H1 (cell line): ENCODE measurements around the gene COL10A1. TPM values are rescaled to one million over a fixed set of nuclear protein-coding genes. Genes with fewer than 3 reads are reported as not detected.

Experiments
- CTCF ChIA-PET: fragments of 300-600 bp; sonication (Branson Sonifier 250); formaldehyde crosslinking; loops from one replicate; lab custom pipeline; 2021; ENCODE audit not compliant: partially characterized antibody; lab: Charles Lee
- POLR2A ChIA-PET: fragments of 300-600 bp; sonication (Branson Sonifier 250); formaldehyde crosslinking; loops from one replicate; lab custom pipeline; 2021; ENCODE audit warnings: inconsistent platforms; ENCODE audit not compliant: partially characterized antibody; lab: Charles Lee
- DNase-seq, 2 experiments: peaks; one replicate each; pipeline versions ENCODE4 v3.0.0 to v3.0.0-alpha.2; 2010 to 2022; ENCODE audit warnings: low spot score in 2 of 2, low read depth in 1 of 2, mixed read lengths in 1 of 2
- FAIRE-seq: peaks from 2 replicates; lab custom pipeline; 2011; peaks lifted over from hg19 to GRCh38; lab: Jason Lieb, UNC
- H2AFZ ChIP-seq: 2 replicates; pipeline ENCODE4 v1.8.1; 2012; ENCODE audit warnings: low read length, inconsistent platforms
- H2AK5ac ChIP-seq: 2 replicates; pipeline ENCODE4 v1.6.1; 2013; ENCODE audit warnings: low read depth, low read length
- H2BK120ac ChIP-seq: replicated peaks from 2 replicates; pipeline ENCODE3; 2013; ENCODE audit warnings: low read depth, low read length, inconsistent platforms
- H2BK12ac ChIP-seq: 2 replicates; pipeline ENCODE4 v1.6.1; 2013; ENCODE audit warnings: low read depth, low read length
- H2BK15ac ChIP-seq: 2 replicates; pipeline ENCODE4 v1.6.1; 2013; ENCODE audit warnings: low read length
- H2BK20ac ChIP-seq: 2 replicates; pipeline ENCODE4 v1.6.1; 2013; ENCODE audit warnings: low read length
- H2BK5ac ChIP-seq: 2 replicates; pipeline ENCODE4 v1.6.1; 2013; ENCODE audit warnings: low read depth, low read length
- H3K14ac ChIP-seq: 2 replicates; pipeline ENCODE4 v1.6.1; 2013; ENCODE audit warnings: inconsistent platforms; ENCODE audit not compliant: insufficient read length
- H3K18ac ChIP-seq: 2 replicates; pipeline ENCODE4 v1.6.1; 2013; ENCODE audit warnings: low read length; ENCODE audit errors: extremely low read depth
- H3K23ac ChIP-seq: 2 replicates; pipeline ENCODE4 v1.6.1; 2013; ENCODE audit warnings: inconsistent platforms; ENCODE audit not compliant: insufficient read length
- H3K23me2 ChIP-seq: 2 replicates; pipeline ENCODE4 v1.6.1; 2013; ENCODE audit warnings: low read depth, low read length
- H3K27ac ChIP-seq: 2 replicates; pipeline ENCODE4 v1.6.1; 2011; ENCODE audit warnings: low read depth, low read length, inconsistent platforms
- H3K27me3 ChIP-seq, 4 experiments: replicated peaks in 1 of 4; 1 replicate in 1 of 4; 2 replicates in 3 of 4; pipeline versions ENCODE4 v1.6.1 to v1.8.1; 2011 to 2013; ENCODE audit warnings: low read length in 3 of 4, mild to moderate bottlenecking in 3 of 4, inconsistent platforms in 2 of 4, mixed read lengths in 2 of 4, moderate library complexity in 1 of 4; ENCODE audit not compliant: control insufficient read depth in 3 of 4, insufficient read depth in 3 of 4; ENCODE audit errors: extremely low read depth in 1 of 4
- H3K36me3 ChIP-seq, 4 experiments: 2 replicates each; pipeline versions ENCODE4 v1.6.1 to v1.8.1; 2011 to 2013; ENCODE audit warnings: mild to moderate bottlenecking in 4 of 4, low read length in 3 of 4, moderate library complexity in 2 of 4, control low read depth in 1 of 4, inconsistent platforms in 1 of 4; ENCODE audit not compliant: insufficient read depth in 4 of 4, control insufficient read depth in 2 of 4
- H3K4ac ChIP-seq: replicated peaks from 2 replicates; pipeline ENCODE3; 2013; ENCODE audit warnings: low read length, low read depth, mixed read lengths, inconsistent platforms; ENCODE audit not compliant: insufficient read length
- H3K4me1 ChIP-seq, 4 experiments: replicated peaks in 1 of 4; 1 replicate in 1 of 4; 2 replicates in 3 of 4; pipeline versions ENCODE4 v1.6.1 to v1.8.1; 2011 to 2013; ENCODE audit warnings: low read length in 3 of 4, inconsistent platforms in 2 of 4, mixed read lengths in 1 of 4; ENCODE audit not compliant: insufficient read depth in 4 of 4, control insufficient read depth in 3 of 4
- H3K4me2 ChIP-seq, 2 experiments: 2 replicates each; pipeline versions ENCODE4 v1.6.1 to v1.8.1; 2011 to 2013; ENCODE audit warnings: low read depth in 2 of 2, low read length in 2 of 2, control low read depth in 1 of 2, inconsistent platforms in 1 of 2, mild to moderate bottlenecking in 1 of 2; ENCODE audit not compliant: insufficient read depth in 1 of 2
- H3K4me3 ChIP-seq, 4 experiments: fragments of 200-600, 300-600 bp in 1 of 4; sonication (generic), shearing (Covaris generic), sonication (Bioruptor Twin) in 1 of 4; 2 replicates each; pipeline versions ENCODE4 v1.5.1 to v1.8.1; 2011 to 2016; ENCODE audit warnings: low read length in 4 of 4, low read depth in 3 of 4, control low read depth in 2 of 4, inconsistent platforms in 2 of 4, mild to moderate bottlenecking in 2 of 4, mixed read lengths in 1 of 4, moderate library complexity in 1 of 4; ENCODE audit not compliant: insufficient read depth in 2 of 4; ENCODE audit errors: extremely low read depth in 1 of 4
- H3K56ac ChIP-seq: replicated peaks from 2 replicates; pipeline ENCODE3; 2013; ENCODE audit warnings: low read depth, mild to moderate bottlenecking, mixed read lengths, low read length, inconsistent platforms; ENCODE audit not compliant: insufficient read length
- H3K79me1 ChIP-seq: 2 replicates; pipeline ENCODE4 v1.6.1; 2013; ENCODE audit warnings: low read depth, low read length, control low read depth
- H3K79me2 ChIP-seq, 2 experiments: 2 replicates each; pipeline versions ENCODE4 v1.6.1 to v1.8.1; 2012 to 2013; ENCODE audit warnings: low read length in 2 of 2, mild to moderate bottlenecking in 2 of 2, inconsistent platforms in 1 of 2; ENCODE audit not compliant: insufficient read depth in 2 of 2, control insufficient read depth in 1 of 2
- H3K9ac ChIP-seq, 4 experiments: replicated peaks in 1 of 4; 1 replicate in 1 of 4; 2 replicates in 3 of 4; pipeline versions ENCODE4 v1.6.1 to v1.8.1; 2011 to 2013; ENCODE audit warnings: low read depth in 3 of 4, low read length in 3 of 4, control low read depth in 2 of 4, mild to moderate bottlenecking in 2 of 4, moderate library complexity in 2 of 4, inconsistent platforms in 1 of 4; ENCODE audit errors: extremely low read depth in 1 of 4
- H3K9me3 ChIP-seq, 2 experiments: 2 replicates each; pipeline versions ENCODE4 v1.6.1 to v1.8.1; 2012 to 2013; ENCODE audit warnings: mild to moderate bottlenecking in 2 of 2, moderate library complexity in 2 of 2, control low read depth in 1 of 2, inconsistent platforms in 1 of 2, low read depth in 1 of 2, low read length in 1 of 2, mixed read lengths in 1 of 2; ENCODE audit not compliant: insufficient read depth in 2 of 2
- H4K20me1 ChIP-seq, 2 experiments: replicated peaks in 1 of 2; 2 replicates each; pipeline versions ENCODE3 to v1.8.1; 2011 to 2013; ENCODE audit warnings: inconsistent platforms in 2 of 2, low read length in 2 of 2, mild to moderate bottlenecking in 1 of 2; ENCODE audit not compliant: insufficient read depth in 2 of 2, control insufficient read depth in 1 of 2
- H4K5ac ChIP-seq: 2 replicates; pipeline ENCODE4 v1.6.1; 2013; ENCODE audit warnings: low read length, low read depth, mixed read lengths, inconsistent platforms; ENCODE audit not compliant: insufficient read length
- H4K8ac ChIP-seq: 2 replicates; pipeline ENCODE4 v1.8.0; 2013; ENCODE audit warnings: mild to moderate bottlenecking, moderate library complexity, low read length, inconsistent platforms; ENCODE audit not compliant: insufficient read depth; ENCODE audit errors: extremely low read depth
- H4K91ac ChIP-seq: replicated peaks from 2 replicates; pipeline ENCODE3; 2013; ENCODE audit warnings: low read length, mixed read lengths, inconsistent platforms; ENCODE audit not compliant: insufficient read length
- ASH2L ChIP-seq: fragments of 200-600, 300-600 bp; sonication (generic); IDR thresholded peaks from one replicate; pipeline ENCODE4 v1.7.1; 2017; ENCODE audit warnings: low read length
- BACH1 ChIP-seq: IDR thresholded peaks from 2 replicates; pipeline ENCODE4 v1.6.1; 2012; ENCODE audit warnings: low read length, improper control_type of control experiment
- CEBPB ChIP-seq: IDR thresholded peaks from 2 replicates; pipeline ENCODE4 v1.6.1; 2012; ENCODE audit warnings: low read depth, low read length
- CREB1 ChIP-seq: IDR thresholded peaks from 2 replicates; pipeline ENCODE4 v1.6.1; 2012; ENCODE audit warnings: inconsistent platforms
- EP300 ChIP-seq, 2 experiments: IDR thresholded peaks; 1 replicate in 1 of 2; 2 replicates in 1 of 2; pipeline ENCODE4 v1.6.1; 2011 to 2012; ENCODE audit warnings: low read depth in 2 of 2, low read length in 2 of 2, mild to moderate bottlenecking in 2 of 2, borderline replicate concordance in 1 of 2, inconsistent platforms in 1 of 2, moderate library complexity in 1 of 2
- EZH2 ChIP-seq: fragments of 200-600 bp; sonication (generic); IDR thresholded peaks from 2 replicates; pipeline ENCODE4 v1.7.1; 2012; ENCODE audit warnings: low read depth, mild to moderate bottlenecking, moderate library complexity, low read length, inconsistent platforms; ENCODE audit not compliant: severe bottlenecking
- POLR2AphosphoS5 ChIP-seq: IDR thresholded peaks from 2 replicates; pipeline ENCODE4 v1.6.1; 2011; ENCODE audit warnings: low read depth, low read length
- RFX5 ChIP-seq: IDR thresholded peaks from 2 replicates; pipeline ENCODE4 v1.6.1; 2011; ENCODE audit warnings: low read depth, low read length, improper control_type of control experiment, borderline replicate concordance
- RNF2 ChIP-seq: fragments of 200-900, 300-1000 bp; sonication (generic); IDR thresholded peaks from 2 replicates; pipeline ENCODE4 v1.7.1; 2016; ENCODE audit warnings: borderline replicate concordance, low read depth, mild to moderate bottlenecking, antibody characterized with exemption, low read length; ENCODE audit not compliant: poor library complexity, severe bottlenecking; ENCODE audit errors: missing control alignments
- SRF ChIP-seq: IDR thresholded peaks from 2 replicates; pipeline ENCODE4 v1.6.1; 2011; ENCODE audit warnings: mild to moderate bottlenecking, low read depth, low read length, moderate library complexity
- TAF7 ChIP-seq: optimal IDR thresholded peaks from 2 replicates; pipeline ENCODE3; 2011; ENCODE audit warnings: low read depth, mild to moderate bottlenecking, inconsistent platforms, low read length, moderate library complexity, borderline replicate concordance
- TCF12 ChIP-seq: IDR thresholded peaks from 2 replicates; pipeline ENCODE4 v1.6.1; 2011; ENCODE audit warnings: low read depth, mild to moderate bottlenecking, low read length
- ZNF274 ChIP-seq: IDR thresholded peaks from 2 replicates; pipeline ENCODE4 v1.7.0; 2012; ENCODE audit warnings: low read length, borderline replicate concordance; ENCODE audit errors: extremely low read depth
- WGBS, 2 experiments: shearing (Covaris generic) in 1 of 2; methylation state at CpG; one replicate each; pipeline versions ENCODE4 v1.1.6 to v1.1.7; 2013 to 2015; ENCODE audit warnings: low lambda C conversion rate in 2 of 2, mixed read lengths in 2 of 2, inconsistent platforms in 1 of 2, low coverage in 1 of 2, missing lambda C conversion rate in 1 of 2; ENCODE audit not compliant: insufficient replicate concordance in 2 of 2, insufficient coverage in 1 of 2, insufficient read length in 1 of 2; ENCODE audit errors: extremely low coverage in 1 of 2, missing lambda C conversion rate in 1 of 2; 5-methylcytosine and 5-hydroxymethylcytosine counted together
- polyA plus RNA-seq, 7 experiments: library from polyadenylated mRNA; depleted of rRNA in 3 of 7; stranded (reverse) in 5 of 7; unstranded in 2 of 7; fragments of >200 nt in 5 of 7; fragments of 200-250 nt in 2 of 7; gene quantifications; 1 replicate in 5 of 7; 2 replicates in 1 of 7; 4 replicates in 1 of 7; pipeline versions ENCODE4 v1.2.1 to v1.2.3, GENCODE V29; 2011 to 2013; ENCODE audit warnings: missing spikeins in 2 of 7, mixed read lengths in 2 of 7
- total RNA-seq: library from RNA; stranded (reverse); fragmentation: NEBNext Ultra II Directional; extraction: Animal tissue kit (Norgen Biotek cat#: 25700); gene quantifications from 2 replicates; pipeline ENCODE4 v1.2.1, GENCODE V29; 2021
- TF ChIP-seq, protein P1 (sequence below): IDR thresholded peaks from 2 replicates; pipeline ENCODE4 v1.6.1; 2011; ENCODE audit warnings: low read depth, mild to moderate bottlenecking, low read length; ENCODE audit not compliant: insufficient read depth

COL10A1 gene
- total and polyA plus RNA-seq, 2 of the 8 experiments (the other 6 are each of a cell fraction or from before 2014, with no cell fraction given) = not detected

DNA sequence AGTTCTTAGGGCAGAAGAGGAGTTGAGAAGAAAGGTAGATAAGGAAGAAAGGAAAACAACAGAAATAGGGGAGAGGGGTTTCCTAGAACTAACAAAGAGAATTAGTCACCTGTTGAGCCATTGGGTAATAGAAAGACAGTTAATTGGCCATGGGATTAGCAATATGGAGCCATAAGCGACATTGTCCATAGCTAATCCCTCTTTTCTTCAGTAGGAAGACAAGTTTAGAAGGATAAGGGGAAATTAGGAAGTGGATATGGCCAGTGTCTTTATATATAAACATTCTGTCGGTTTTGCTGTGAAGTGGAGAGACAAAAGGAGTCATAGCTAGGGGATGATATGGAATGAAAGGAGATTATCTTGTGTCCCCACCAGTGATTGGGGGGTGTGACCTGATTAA, 43.9 kb upstream of the COL10A1 start:
- no peak overlapping the region for H4K91ac ChIP-seq
- H3K23ac ChIP-seq = no peak overlapping the region
- no peak overlapping the region for H3K9ac ChIP-seq
- H3K36me3 ChIP-seq = 0 out of 8 replicates have a peak, but pooled peaks cover 0 to 4% (median 0%) of the 10 kb centered on the region in 4 experiments
- WGBS, 2 experiments = 92% methylated on average over 2 of the region's 2 CpGs; no CpG with 5 or more reads in 1 of the 2 experiments
- H3K27me3 ChIP-seq = no peaks in the 10 kb centered on the region
- H3K4ac ChIP-seq = no peak overlapping the region
- no peak overlapping the region for H3K18ac ChIP-seq
- no peak overlapping the region for H2BK15ac ChIP-seq
- no peak overlapping the region for H3K4me2 ChIP-seq
- no peaks in the 10 kb centered on the region for H3K4me1 ChIP-seq
- no peak overlapping the region for H3K4me3 ChIP-seq
- CTCF ChIA-PET = interaction anchor here (0.8 to 1.1 kb wide), 2 partner anchors 56 to 159 kb away, joined by 3 to 4 read pairs; no protein-coding TSS in a partner anchor
- H3K27ac ChIP-seq = no peak overlapping the region
- H2BK20ac ChIP-seq = no peak overlapping the region
- no peak overlapping the region for H2BK120ac ChIP-seq
- no peaks in the 10 kb centered on the region for H4K20me1 ChIP-seq
- POLR2A ChIA-PET = no interaction called here
- no peak overlapping the region for H4K8ac ChIP-seq
- H3K56ac ChIP-seq = no peak overlapping the region
- no peak overlapping the region for H2AK5ac ChIP-seq
- no peak overlapping the region for H2BK12ac ChIP-seq
- no peak overlapping the region for H3K14ac ChIP-seq
- DNase-seq (no peak), FAIRE-seq (no peak)
- H3K9me3 ChIP-seq = no peaks in the 10 kb centered on the region; a peak in 1 of 4 replicates
- no peaks in the 10 kb centered on the region for H3K79me2 ChIP-seq
- H4K5ac ChIP-seq = no peak overlapping the region
- H2BK5ac ChIP-seq = no peak overlapping the region
- H2AFZ ChIP-seq = no peak overlapping the region
- no peaks in the 10 kb centered on the region for H3K23me2 ChIP-seq
- no peaks in the 10 kb centered on the region for H3K79me1 ChIP-seq
- no peak for TF ChIP-seq CEBPB
- TF ChIP-seq ZNF274 = no peak
- TF ChIP-seq CREB1 = no peak
- TF ChIP-seq RFX5 = no peak
- no peak for TF ChIP-seq BACH1
- no peak for TF ChIP-seq EP300 (IDR thresholded peaks at IDR 0.05; ENCODE audit: borderline replicate concordance in 1 of 2, low read depth in 2 of 2, low read length in 2 of 2)
- TF ChIP-seq TCF12 = no peak
- no peak for TF ChIP-seq RNF2
- TF ChIP-seq EZH2 = no peak
- TF ChIP-seq ASH2L = no peak
- TF ChIP-seq, protein P1, sequence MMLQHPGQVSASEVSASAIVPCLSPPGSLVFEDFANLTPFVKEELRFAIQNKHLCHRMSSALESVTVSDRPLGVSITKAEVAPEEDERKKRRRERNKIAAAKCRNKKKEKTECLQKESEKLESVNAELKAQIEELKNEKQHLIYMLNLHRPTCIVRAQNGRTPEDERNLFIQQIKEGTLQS = no peak
- no peak for TF ChIP-seq TAF7
- TF ChIP-seq POLR2AphosphoS5 = no peak
- no peak for TF ChIP-seq SRF
